Thyroid gland (tissue), 4 donors: ENCODE results near the gene ARTN.

Source experiments
- POLR2A ChIP-seq, 2 donors: fragments of 450-650 bp; IDR thresholded peaks; one replicate each; pipeline ENCODE4 v1.6.1; 2017; ENCODE audit warnings: antibody characterized with exemption in 2 of 2, mild to moderate bottlenecking in 2 of 2, moderate library complexity in 1 of 2
- TF ChIP-seq, protein P1 (sequence below), 6 experiments: fragments of 200-600 bp in 3 of 6; fragments of 450-650 bp in 3 of 6; sonication (generic) in 3 of 6; IDR thresholded peaks; one replicate each; pipeline ENCODE4 v1.5.1; 2016 to 2019; ENCODE audit warnings: antibody characterized with exemption in 6 of 6, mild to moderate bottlenecking in 2 of 6, inconsistent platforms in 1 of 6, moderate library complexity in 1 of 6

DNA sequence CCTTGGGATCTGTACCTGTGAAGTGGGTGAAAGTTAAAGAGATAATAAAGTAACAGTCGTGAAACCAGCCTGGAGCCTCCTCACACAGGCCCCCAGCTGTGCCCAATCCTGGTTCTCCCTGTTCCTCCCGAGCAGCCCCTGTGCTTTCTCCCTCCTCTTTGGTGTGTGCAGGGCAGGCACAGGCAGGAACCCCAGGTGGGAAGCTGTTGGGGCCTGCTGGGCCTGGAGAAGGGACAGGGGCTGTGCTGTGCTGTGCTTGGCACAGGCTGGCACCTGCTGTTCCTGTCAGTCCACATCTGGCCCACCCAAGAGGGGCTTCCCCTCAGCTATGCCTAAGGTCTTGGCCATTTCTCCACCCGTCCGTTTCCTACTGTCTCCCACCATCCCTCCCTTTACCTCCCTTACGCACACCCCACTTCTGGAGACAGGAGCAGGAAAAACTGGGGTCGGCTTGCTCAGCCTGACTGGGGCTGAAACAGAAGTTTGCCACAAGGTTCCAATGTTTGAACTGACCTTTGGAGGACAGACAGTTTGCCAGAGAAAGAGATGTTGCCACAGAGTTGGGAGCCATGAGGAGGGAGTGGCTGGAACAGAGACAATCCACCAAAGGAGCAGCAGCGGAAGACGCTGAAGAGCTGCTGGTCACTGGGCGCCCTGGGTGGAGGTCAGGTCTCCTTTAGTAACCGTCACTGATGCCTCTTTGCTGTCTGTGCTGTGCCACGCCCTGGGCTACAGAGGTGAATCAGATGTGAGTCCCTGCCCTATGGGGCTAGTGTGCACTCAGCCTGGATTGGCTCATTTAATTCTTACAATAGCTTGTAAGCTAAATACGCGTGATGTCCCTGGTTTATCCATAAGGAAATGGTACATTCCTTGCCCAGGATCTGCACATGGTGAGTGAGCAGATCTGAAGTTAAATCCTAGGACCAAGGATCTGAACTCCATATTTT is 18.8 kb upstream of the ARTN start:
- TF ChIP-seq, protein P1, sequence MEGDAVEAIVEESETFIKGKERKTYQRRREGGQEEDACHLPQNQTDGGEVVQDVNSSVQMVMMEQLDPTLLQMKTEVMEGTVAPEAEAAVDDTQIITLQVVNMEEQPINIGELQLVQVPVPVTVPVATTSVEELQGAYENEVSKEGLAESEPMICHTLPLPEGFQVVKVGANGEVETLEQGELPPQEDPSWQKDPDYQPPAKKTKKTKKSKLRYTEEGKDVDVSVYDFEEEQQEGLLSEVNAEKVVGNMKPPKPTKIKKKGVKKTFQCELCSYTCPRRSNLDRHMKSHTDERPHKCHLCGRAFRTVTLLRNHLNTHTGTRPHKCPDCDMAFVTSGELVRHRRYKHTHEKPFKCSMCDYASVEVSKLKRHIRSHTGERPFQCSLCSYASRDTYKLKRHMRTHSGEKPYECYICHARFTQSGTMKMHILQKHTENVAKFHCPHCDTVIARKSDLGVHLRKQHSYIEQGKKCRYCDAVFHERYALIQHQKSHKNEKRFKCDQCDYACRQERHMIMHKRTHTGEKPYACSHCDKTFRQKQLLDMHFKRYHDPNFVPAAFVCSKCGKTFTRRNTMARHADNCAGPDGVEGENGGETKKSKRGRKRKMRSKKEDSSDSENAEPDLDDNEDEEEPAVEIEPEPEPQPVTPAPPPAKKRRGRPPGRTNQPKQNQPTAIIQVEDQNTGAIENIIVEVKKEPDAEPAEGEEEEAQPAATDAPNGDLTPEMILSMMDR (IDR thresholded peaks at IDR 0.05), result no peak
- TF ChIP-seq POLR2A (IDR thresholded peaks at IDR 0.05), result no peak
